Keratinocyte (primary cell): ENCODE results near the gene SLC6A1.

ENCODE experiments used
- CTCF ChIP-seq, 3 experiments: IDR thresholded peaks in 1 of 3; conservative IDR thresholded peaks in 1 of 3; optimal IDR thresholded peaks in 1 of 3; 2 replicates in 2 of 3; 3 replicates in 1 of 3; pipeline versions ENCODE3 to v1.5.1; 2011; ENCODE audit warnings: low read length in 3 of 3, mild to moderate bottlenecking in 3 of 3, moderate library complexity in 2 of 3, control low read depth in 1 of 3, inconsistent platforms in 1 of 3; ENCODE audit not compliant: insufficient read depth in 2 of 3; ENCODE audit errors: extremely low read depth in 1 of 3
- EZH2 ChIP-seq: IDR thresholded peaks from one replicate; pipeline ENCODE4 v1.6.1; 2012; ENCODE audit warnings: inconsistent platforms, mild to moderate bottlenecking, low read length, moderate library complexity

GRCh38 chr3:11037241-11037873 lies 44.8 kb downstream of the SLC6A1 start:
- TF ChIP-seq CTCF (optimal IDR thresholded peaks at IDR 0.05 in 1 of 3, IDR thresholded peaks at IDR 0.05 in 1 of 3, conservative IDR thresholded peaks at IDR 0.05 in 1 of 3; ENCODE audit: extremely low read depth in 1 of 3, insufficient read depth in 2 of 3, low read length in 3 of 3), result no peak
- no peak for TF ChIP-seq EZH2
